ENCODE measurements around the gene LIX1L. TPM values are rescaled to one million over a fixed set of nuclear protein-coding genes. Genes with fewer than 3 reads are reported as not detected.

Gene LIX1L
- total RNA-seq, 1 experiment from 2014 or later, result 0.82 TPM

DNA sequence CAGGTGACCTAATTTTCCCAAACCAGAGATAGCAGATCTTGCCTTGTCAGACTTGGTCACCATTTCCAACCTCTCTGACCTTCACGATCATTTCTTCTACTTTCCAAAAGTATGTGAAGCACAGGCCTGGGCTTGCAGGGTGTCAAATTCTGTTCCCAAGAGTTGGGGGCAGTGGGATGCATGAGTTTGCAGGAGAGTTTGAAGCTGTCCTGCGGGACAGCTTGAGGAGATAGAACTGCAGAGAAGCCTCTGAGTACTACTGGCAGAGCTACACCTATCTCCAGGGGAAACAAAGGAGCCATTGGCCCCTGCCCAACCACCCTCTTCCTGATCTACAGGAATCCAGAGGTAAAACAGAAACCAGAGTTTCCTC, 27.3 kb upstream of the LIX1L start:
- BruUV-seq (replicated peaks), result no TSS peak
- H3K9me3 Mint-ChIP-seq (ENCODE audit: unreplicated experiment), result no peaks in the 10 kb centered on the region
- no peaks in the 10 kb centered on the region for H3K27me3 Mint-ChIP-seq (ENCODE audit: insufficient read depth, unreplicated experiment)
- POLR2A ChIA-PET, result no interaction called here
- no peaks in the 10 kb centered on the region for H3K36me3 Mint-ChIP-seq (ENCODE audit: insufficient read depth, unreplicated experiment)
- no peak for TF ChIP-seq CTCF (IDR thresholded peaks at IDR 0.05; ENCODE audit: insufficient read depth in 1 of 2, low read depth in 1 of 2, low read length in 1 of 2, severe bottlenecking in 1 of 2, unreplicated experiment in 1 of 2)
- H3K27me3 ChIP-seq (replicated peaks; ENCODE audit: control insufficient read depth, insufficient read depth, low read length), result no peaks in the 10 kb centered on the region
- CTCF ChIA-PET, result no interaction called here
- intact Hi-C loops (cut with micrococcal nuclease; ENCODE audit: unreplicated experiment), result no loop called here
- H3K4me3 Mint-ChIP-seq (ENCODE audit: unreplicated experiment), result no peak overlapping the region
- no peak for DNase-seq
- peaks cover 15% of the 10 kb centered on the region for H3K4me1 Mint-ChIP-seq (ENCODE audit: low read depth, unreplicated experiment)
- no peaks in the 10 kb centered on the region for H3K36me3 ChIP-seq (ENCODE audit: control insufficient read depth, insufficient read depth, low read length)
- H3K27ac Mint-ChIP-seq (ENCODE audit: unreplicated experiment), result peak overlapping the region; percentile 58
- H3K4me3 ChIP-seq (ENCODE audit: low read depth, low read length), result no peak overlapping the region
- peaks cover 22% of the 10 kb centered on the region for H3K4me1 ChIP-seq
- H3K9me3 ChIP-seq, result no peaks in the 10 kb centered on the region

DNA sequence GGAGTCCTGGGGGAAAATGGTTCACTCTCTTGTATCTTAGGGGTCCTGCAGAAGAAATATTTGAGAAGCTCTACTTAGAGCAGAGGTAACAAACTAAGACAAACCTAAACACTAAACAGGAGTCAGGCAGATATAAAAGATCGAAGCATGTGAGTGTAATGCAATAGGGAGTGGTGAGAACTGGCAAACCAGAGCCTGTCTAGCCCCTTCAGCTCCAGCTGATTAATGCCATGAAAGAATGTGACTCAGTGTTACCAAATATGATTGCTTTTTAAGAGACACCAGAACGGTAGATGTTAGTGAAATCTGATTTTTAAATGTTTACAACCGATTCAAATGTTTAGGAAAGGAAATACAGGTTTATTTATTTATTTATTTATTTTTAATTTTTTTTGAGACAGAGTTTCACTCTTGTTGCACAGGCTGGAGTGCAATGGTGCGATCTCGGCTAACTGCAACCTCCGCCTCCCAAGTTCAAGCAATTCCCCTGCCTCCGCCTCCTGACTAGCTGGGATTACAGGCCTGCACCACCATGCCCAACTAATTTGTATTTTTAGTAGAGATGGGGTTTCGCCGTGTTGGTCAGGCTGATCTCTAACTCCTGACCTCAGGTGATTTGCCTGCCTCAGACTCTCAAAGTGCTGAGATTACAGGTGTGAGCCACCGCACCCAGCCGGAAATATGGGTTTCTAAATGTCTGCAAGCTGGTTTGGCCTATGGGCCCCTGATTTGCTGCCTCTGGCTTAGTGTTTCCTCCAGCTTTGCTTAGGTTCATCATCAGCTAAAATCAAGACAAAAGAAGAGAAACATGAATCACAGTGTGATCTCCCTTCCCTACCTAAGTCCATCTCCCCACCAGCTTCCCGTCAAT, 26.4 kb upstream of the LIX1L start:
- H3K9me3 ChIP-seq, result no peaks in the 10 kb centered on the region
- H3K4me1 ChIP-seq, result peaks cover 29% of the 10 kb centered on the region
- no peak overlapping the region for H3K4me3 Mint-ChIP-seq (ENCODE audit: unreplicated experiment)
- H3K36me3 Mint-ChIP-seq (ENCODE audit: insufficient read depth, unreplicated experiment), result no peaks in the 10 kb centered on the region
- no peak for DNase-seq
- TF ChIP-seq CTCF (IDR thresholded peaks at IDR 0.05; ENCODE audit: insufficient read depth in 1 of 2, low read depth in 1 of 2, low read length in 1 of 2, severe bottlenecking in 1 of 2, unreplicated experiment in 1 of 2), result no peak
- no peaks in the 10 kb centered on the region for H3K27me3 ChIP-seq (replicated peaks; ENCODE audit: control insufficient read depth, insufficient read depth, low read length)
- BruUV-seq (replicated peaks), result no TSS peak
- intact Hi-C loops (cut with micrococcal nuclease; ENCODE audit: unreplicated experiment), result no loop called here
- no peaks in the 10 kb centered on the region for H3K27me3 Mint-ChIP-seq (ENCODE audit: insufficient read depth, unreplicated experiment)
- ChIA-PET CTCF (no interaction called here), POLR2A (no interaction called here)
- no peak overlapping the region for H3K27ac Mint-ChIP-seq (ENCODE audit: unreplicated experiment)
- H3K9me3 Mint-ChIP-seq (ENCODE audit: unreplicated experiment), result no peaks in the 10 kb centered on the region
- H3K36me3 ChIP-seq (ENCODE audit: control insufficient read depth, insufficient read depth, low read length), result no peaks in the 10 kb centered on the region
- H3K4me3 ChIP-seq (ENCODE audit: low read depth, low read length), result no peak overlapping the region
- H3K4me1 Mint-ChIP-seq (ENCODE audit: low read depth, unreplicated experiment), result peaks cover 14% of the 10 kb centered on the region

DNA sequence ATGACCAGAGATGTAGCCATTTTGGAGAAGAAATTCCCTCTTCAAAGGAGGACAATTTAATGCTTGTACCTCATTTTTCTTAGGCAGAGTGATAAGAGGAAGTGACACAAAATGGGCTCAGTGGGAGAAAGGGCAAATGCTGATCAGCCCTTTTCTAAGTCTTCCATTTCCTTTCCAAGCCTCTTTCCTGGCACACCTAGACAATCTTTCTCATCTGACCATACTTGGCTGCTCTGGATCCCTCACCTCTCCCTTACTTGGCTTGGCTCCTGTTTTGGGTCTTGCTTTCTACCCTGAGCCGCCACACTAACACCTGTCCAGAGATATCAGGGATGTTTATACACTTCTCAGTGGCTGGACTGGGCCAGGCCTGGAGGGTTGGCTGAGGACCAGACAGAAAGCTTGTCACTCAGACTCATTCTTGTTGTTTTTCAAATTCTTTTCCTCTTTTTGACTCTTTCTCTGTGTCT, 25.4 kb upstream of the LIX1L start:
- Mint-ChIP-seq H3K36me3 (ENCODE audit: insufficient read depth, unreplicated experiment) (no peaks in the 10 kb centered on the region), H3K4me3 (ENCODE audit: unreplicated experiment) (no peak overlapping the region), H3K27ac (ENCODE audit: unreplicated experiment) (no peak overlapping the region), H3K9me3 (ENCODE audit: unreplicated experiment) (no peaks in the 10 kb centered on the region), H3K4me1 (ENCODE audit: low read depth, unreplicated experiment) (peaks cover 14% of the 10 kb centered on the region), H3K27me3 (ENCODE audit: insufficient read depth, unreplicated experiment) (no peaks in the 10 kb centered on the region)
- H3K9me3 ChIP-seq, result no peaks in the 10 kb centered on the region
- ChIA-PET CTCF (no interaction called here), POLR2A (no interaction called here)
- peaks cover 38% of the 10 kb centered on the region for H3K4me1 ChIP-seq
- intact Hi-C loops (cut with micrococcal nuclease; ENCODE audit: unreplicated experiment), result no loop called here
- no peak for TF ChIP-seq CTCF (IDR thresholded peaks at IDR 0.05; ENCODE audit: insufficient read depth in 1 of 2, low read depth in 1 of 2, low read length in 1 of 2, severe bottlenecking in 1 of 2, unreplicated experiment in 1 of 2)
- no peak overlapping the region for H3K4me3 ChIP-seq (ENCODE audit: low read depth, low read length)
- no peaks in the 10 kb centered on the region for H3K36me3 ChIP-seq (ENCODE audit: control insufficient read depth, insufficient read depth, low read length)
- BruUV-seq (replicated peaks), result no TSS peak
- no peaks in the 10 kb centered on the region for H3K27me3 ChIP-seq (replicated peaks; ENCODE audit: control insufficient read depth, insufficient read depth, low read length)
- DNase-seq, result no peak

Data from Caco-2 (cell line).